Measurements from ENCODE around the gene CDCA4.

Gene CDCA4

DNA sequence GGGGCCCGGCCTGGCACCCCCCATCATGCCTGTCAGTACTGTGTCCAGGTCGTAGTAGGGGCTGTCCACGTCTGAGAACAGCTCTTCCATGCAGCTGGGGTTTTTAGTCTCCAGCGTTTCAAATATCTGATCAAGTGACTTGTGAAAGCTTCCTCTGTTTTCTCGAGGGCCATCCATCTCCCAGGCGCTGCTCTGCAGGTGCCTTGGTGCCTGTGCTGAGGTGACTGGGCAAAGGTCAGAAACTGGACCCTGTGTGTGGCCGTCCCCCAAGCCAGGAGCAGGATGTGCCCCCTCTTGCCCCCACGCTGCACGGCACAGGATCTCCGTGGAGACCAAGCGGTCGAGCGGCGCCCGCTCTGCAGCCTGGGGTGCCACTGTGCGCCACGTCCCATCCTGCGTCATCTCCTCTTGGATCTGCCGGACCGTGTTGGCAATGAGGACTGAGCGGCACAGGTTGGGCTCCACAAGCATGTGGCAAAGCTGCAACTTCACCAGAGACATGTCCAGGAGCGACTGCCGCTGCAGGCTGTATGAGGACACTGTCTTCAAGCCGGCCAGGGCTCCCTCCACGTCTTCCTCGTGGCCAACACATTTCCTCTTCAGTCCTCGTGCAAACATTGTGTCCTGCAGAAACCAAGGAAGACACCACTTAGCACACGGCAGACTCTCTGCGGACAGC lies 9.4 kb downstream of the CDCA4 start:
- no peak for DNase-seq

DNA sequence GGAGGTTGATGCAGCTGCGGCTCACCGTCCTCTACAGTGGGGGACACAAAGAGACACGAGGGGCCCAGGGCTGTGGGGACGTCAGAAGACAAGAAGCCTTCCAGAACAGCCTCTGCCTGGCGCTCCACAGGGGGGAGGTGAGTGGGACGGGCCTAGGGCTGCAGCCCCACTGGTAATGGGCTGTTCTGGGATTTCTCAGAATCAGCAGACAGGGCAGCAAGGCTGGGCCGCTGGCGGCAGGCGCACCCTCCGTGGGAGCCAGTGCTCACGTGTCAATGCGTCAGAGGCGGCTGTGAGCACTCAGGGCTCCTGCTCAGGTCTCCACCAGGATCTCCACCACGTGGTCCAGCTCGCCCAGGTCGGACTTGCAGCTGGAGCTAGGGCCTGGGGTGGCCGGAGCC lies 10.0 kb downstream of the CDCA4 start:
- DNase-seq, result no peak

DNA sequence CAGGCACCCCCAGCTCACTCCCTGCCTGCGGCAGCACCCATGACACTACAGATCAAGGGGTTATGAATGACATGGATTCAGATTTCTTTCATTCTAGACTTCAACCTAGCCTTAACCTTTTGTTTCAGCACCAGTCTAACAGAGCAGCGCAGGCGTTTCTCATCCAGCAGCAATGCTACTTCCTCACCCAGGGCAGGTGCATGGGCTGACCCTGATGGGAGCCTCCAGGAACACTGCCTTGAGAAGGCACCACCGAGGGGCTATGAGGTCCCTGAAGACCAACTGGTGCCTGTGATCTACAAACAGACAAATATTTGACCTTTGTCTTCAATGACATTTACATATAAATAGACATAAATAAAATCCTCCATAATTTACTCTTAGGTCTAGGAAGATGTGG lies 10.8 kb downstream of the CDCA4 start:
- no peak for DNase-seq

DNA sequence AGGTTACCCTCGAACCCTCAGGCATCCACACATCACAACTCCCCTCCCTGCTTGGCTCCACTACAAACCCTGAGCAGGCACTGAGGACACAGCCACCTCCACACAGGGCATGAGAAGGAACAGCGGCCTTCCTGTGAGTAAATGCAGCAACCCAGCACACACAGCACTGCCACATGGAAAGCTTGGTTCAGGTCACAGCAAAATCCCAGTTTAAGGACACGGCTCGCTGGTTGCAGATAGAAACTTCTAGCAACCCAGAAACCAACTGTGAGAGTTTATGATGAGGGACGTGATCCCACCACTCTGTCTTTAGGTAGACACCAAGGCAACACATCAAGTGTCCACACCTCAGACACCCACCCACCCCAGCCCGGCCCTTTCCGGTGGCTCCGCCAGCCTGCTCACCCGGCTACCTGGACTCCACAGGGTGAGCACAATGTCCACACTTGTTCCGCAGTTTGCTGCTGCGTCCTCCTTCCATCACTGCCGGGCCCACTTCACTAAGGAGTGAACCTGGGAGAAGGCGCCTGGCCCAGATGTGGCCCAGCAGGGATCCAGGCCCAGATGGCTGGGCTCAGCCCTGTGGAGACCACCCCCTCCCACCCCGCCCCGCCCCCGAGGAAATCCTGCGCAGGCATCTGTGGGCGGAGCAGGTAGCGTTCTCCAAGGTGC lies 13.2 kb downstream of the CDCA4 start:
- no peak for DNase-seq

DNA sequence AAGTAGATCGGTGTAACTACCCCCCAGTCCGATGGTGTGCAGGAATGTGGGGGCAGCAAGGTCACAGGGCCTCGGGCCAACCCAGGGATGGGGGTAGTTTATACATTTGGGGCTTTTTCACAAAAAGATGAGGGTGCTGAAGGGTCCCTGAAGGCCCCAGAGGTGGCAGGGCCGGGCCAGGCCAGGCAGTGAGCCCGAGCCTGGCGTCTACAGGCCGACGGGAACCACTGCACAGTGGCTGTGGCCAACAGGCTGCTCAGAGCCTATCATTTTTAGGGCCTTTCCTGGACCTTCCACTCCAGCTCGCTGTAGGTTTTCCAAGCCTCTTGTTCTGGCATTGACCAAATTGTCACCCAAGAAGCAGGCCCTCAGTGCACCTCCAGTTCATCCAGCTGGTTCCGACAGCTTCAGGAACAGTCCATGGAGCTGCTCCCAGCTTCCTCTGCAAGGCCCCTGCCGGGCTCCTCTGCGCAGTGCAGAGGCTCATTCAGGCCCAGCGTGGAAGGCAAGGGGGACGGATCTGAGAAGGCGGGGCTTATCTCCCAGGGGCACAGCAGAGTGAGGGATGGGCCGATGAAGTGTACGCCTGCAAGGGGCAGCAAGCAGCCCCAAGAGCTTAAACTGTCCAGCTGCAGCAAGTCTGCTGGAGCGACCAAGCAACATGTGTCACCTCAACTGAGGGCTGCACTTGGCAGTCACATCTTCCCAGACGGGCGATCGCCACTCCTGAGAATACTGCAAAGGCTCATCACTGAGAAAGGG lies 13.9 kb downstream of the CDCA4 start:
- no peak for DNase-seq

DNA sequence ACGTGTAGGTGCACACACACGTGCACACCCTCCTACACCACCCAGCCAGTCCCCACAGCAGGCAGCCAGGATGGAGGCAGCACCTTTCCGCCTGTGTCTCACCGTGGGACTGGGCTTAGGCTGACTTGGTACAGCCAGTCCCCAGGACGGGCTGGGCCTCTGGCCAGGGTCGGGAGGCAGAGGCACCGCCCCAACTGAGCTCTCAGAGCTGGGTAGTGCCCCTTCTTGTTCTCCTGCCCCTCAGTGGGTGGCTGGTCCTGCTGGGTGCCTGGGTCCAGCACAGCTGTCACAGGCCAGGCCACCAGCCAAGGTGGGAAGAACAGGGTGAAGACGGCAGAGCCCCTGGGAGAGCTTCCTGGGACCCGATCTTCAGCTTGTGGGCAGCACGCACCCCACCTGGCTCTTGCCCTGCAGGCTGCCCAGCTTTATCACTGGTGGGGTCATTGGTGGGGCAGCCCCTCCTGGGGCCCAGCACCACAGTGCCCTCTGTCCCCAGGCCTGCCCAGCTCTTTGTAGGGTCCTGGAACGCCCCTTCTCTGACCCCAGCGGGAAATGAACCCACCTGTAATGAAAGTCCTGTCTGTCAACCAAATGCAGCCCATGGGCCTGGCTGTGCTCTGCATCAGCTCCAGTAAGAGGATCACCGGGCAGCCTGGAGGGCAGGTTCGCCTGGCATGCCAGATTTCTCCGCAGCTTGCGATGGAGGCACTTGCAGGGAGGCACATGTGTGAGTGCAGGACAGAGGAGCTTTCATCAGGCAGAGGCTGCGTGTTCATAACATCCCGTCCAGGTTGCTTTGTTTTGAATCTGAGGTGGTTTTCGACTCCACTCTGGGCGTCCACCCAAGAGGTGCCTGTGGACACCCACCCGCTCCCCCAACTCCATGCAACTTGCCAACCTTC lies 14.7 kb downstream of the CDCA4 start:
- no peak for DNase-seq

DNA sequence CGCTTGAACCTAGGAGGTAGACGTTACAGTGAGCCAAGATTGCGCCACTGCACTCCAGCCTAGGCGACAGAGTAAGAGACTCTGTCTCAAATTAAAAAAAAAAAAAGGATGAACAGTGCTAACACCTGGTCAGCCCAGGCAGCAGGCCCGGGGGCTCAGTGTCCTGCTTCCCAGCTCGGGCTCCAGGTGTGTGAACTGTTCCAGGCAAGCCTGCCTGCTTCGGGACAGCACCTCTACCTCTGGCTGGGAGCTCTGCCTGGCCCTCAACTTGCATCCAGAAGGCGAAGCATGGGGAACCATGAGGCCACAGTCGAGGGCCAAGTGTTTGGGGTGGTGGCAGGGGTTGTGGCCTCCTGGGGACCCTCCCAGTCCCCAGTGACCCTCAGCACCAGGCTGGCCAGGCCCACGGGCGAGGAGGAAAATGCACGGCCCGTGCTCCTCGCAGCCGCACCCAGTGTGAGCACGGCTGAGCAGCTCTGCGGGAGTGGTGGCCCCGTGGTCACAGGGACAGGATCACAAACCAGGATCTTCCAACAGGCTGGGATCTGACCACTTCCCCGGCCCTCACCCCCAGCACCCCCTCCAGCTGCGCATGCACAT lies 15.5 kb downstream of the CDCA4 start:
- no peak for DNase-seq

DNA sequence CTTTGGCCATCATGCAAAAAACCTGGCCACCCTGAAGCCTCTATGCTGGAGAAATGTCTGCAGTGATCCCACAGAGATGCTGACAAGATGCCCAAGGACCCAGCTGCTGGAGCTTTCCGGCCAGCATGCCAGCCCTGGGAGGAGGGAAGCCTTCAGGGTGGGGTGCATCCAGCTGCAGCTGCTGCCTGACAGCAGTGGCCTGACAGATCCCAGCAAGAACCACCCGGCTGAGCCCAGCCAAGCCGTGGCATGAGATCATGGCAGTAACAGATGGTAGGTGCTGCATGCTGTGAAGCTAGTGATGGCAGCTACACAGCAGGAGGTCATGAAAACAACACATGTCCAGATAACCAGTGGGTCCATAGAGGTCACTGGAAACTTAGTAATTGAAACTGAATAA lies 21.5 kb downstream of the CDCA4 start:
- DNase-seq, result peak; percentile 53 to 83

DNA sequence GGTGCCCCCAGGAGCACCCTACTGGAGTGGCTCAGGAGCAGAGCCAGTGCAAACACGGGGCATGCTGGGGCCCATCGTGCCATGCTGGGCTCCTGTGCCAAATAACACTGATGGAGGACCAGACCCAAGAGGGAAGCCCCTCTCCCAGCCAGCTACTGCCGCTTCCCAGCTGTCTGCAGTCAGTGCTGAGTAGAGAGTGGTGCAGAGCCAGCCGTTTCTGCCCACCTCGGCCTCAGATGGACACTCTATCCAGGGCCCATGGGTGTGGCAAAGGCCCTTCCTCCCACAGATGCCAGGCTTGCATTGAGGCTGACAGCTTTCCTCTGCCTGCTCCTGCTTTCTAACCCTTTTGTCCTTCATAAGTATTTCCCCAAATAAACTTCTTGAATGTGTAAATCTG lies 22.1 kb downstream of the CDCA4 start:
- peak; percentile 59 to 85 for DNase-seq

DNA sequence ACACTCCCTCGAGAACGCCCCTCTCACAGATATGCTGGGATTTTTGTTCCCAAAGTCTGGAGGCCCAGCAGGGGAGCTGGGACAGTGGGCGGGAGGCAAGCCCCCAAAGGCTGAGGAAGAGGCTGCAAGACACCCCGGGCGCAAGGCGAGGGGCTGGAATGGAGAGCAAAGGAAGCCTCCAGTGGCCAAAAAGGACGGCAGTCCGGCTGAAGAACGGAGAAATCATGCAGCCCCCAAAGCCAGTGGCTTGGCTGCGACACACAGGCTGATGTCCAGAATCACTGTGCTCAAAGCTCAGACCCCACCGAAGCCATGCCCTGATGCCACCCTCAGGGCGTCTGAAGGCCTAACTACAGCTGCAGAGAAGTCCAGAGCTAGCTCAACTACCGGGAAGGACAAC lies 24.4 kb downstream of the CDCA4 start:
- no peak for DNase-seq

DNA sequence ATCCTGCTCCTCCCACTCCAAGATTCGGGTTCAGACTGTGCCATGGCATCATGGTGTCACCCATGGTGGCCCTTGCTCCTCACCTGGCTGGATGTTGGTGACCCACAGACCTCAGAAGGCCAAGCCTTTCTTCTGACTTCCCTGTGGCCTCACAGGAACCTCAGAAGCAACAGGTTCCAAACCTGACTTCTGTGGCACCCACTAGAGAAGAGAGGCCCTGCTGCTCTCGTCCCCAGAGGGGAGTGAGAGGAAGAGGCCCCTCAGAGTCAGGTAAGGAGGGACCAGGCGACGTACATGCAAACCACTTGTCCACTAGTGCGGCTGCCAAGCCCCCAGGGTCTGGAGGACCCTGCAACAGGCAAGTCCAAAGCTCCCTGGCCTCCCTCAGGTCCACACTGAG lies 24.9 kb downstream of the CDCA4 start:
- no peak for DNase-seq

DNA sequence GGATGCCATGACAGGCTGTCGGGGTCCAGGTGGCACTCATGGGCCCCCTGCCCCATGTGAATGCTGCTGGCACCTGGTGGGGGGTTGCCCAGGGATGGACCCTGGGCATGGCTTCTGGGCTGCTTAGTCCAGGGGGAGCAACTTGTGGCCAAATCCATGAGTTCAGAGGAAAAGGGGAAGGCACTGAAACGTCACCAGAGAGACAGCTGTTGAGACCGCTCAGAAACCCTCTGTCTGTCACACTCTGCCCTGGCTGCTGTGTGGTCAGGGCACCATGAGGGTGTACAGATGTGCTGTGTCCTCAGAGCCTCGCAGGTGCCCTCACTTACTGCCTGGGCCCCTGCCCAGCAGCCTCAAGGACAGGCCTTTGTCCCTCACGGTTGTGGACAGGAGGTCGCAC lies 25.9 kb downstream of the CDCA4 start:
- DNase-seq, result no peak

DNA sequence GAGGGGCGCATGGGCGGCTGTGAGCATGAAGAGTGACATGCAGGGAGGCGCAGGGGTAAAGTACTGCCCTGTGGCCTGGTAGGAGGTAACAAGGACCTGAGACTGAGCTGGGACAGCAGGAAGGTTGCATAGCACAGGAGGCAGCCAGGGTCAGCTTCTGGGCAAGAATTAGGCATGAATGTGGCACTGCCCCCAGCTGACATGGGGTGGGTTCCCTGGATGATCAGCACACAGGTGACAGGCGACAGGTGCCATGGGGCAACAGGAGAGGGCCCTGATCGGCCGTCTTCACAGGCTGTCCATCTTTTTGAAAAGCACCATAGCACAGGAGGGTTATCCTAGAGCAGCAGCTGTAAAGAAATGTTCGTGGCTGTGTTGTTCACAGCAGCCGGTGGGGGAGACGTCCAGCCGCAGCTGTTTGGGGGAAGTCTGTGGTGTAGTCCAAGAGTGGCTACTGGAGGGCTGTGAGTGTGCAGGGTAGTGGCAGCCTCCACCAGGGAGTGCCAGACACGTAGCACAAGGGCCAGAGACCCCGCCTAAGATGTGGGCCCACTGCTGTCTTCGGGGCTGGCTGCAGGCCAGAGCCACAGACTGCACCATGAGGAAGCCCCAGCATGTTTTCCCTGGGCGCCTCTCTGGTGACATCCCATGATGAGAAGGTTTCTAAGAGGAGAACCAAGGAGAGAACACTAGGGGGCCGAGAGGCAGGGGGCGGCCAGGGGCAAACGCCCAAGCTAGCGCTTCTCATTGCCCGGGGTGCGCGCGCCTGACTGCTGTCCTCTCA lies 26.9 kb downstream of the CDCA4 start:
- no peak for DNase-seq

DNA sequence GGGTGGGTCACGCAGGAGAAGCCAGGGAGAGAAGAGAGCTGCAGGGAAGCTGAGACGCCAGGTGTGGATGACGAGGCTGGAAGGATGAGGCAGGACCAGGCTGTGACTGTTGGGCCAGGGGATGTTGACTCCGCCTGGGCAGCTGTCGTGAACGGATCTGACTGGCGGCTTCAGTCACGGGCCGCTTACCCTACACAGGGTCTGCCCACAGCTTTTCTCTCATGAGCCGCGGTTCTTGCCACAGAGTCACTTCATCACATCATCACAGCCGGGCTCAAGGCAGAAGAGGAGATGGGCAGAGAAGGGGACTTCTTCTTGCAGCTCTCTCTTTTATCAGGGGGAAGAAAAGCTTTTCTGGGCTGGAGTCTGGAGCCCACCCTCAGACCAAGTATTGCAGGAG lies 27.6 kb downstream of the CDCA4 start:
- no peak for DNase-seq

DNA sequence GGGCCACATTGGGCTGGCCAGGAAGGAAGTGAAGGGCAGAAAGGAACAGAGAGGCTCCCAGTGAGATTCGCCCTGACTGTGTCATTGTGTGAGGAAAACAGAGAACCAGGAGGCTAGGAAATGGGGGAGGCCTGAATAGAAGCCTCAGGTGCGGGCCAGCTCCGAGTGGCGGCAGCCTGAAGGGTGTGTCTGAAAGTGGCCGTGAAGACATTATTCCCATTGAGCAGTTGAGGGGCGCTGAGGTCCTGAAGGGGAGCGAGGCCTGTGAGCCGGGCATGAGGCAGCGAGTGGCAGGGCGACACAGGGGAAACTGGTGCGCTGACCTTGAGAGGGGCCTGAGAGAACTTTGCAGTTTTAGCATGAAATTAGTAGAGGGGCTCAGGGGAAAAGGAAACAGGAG lies 28.4 kb downstream of the CDCA4 start:
- no peak for DNase-seq

DNA sequence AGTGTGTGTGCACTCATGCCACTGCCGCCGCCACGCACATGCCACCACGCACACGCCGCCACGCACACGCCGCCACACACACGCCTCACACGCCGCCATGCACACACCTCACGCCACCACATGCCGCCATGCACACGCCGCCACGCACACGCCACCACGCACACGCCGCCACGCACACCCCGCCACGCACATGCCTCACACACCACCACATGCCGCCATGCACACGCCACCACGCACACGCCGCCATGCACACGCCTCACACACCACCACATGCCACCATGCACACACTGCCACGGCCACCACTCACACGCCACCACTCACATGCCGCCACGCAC lies 29.0 kb downstream of the CDCA4 start:
- DNase-seq, result no peak

DNA sequence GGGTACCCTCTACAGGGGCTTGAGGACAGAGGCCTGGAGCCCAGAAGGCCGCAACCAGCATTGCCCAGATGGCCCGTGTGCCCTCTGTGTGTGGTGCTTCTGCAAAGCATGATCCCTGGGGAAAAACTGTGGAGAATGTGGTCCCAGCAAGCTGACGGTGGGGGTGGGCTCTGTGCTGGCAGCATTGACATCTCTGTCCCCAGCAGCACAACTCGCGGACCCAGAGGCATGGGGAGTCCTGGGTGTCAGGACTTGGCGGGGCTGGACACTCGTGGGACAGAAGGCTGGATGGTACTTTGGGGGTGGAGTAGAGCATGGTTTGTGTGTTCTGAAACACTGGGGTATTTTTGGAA lies 31.0 kb downstream of the CDCA4 start:
- no peak for DNase-seq

DNA sequence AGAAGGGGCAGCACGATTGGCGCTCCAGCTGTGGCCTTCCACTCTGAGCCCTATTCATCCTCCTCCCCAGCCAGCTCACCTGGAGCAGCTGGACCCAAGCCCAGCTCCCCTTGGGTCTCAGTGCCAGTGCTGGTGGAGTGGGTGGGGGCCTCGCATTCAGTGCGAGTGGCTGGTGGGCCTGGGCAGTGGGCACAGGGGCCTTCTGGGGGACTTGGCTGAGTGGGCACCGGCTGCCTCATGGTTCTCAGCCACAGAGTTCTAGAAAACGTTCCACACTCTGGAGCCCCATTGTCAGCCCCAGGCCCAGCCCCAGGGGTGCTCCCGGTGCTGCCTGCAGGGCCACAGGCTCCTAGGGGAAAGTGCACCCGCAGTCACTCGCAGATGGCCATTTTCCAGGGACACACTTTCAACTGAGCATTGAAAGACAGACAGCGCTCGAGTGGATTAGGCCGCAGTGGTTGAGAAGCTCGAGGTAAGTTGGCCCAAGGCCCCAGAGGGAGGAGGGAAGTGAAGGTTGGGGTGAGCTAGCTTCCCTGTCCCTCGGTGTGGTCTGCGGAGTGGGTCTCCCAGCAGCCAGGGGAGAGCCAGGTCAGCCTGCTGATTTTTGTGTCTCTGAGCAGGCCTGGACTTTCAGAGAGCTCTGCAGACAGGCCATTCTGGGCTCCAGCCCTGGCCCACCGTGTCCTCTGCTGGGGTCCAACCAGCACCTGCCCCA lies 31.5 kb downstream of the CDCA4 start:
- DNase-seq, result no peak

DNA sequence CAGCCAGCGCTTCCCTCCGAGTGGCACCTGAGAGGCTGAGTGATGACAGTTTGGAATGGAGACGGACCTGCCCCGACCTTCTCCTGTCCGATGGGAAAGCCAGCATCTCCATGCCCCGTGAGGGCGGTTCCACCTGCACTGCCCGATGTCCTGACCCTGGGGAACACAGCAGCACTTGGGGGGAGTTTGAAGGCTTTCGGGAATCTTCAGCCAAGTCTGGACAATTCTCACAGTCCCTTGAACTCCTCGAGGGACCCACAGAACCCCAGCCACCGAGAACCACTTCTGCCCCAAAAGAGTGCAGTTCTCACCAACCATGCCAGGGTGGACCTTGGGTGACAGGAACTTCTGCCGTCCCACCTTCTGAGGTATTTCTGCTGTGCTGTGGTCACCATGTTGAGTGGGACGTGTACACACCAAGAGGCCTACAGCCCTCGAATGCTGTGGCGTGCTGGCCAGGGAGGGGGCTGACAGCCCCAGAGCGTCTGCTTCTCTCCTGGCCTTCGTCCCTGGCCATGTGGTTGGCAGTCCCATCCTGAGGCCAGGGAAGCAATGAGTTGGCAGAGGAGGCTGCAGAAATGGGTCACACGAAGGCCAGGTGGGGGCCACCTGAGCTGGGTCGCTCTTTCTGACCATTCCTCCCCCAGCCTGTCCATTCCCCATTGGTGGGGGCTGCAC lies 34.3 kb downstream of the CDCA4 start:
- no peak for DNase-seq

DNA sequence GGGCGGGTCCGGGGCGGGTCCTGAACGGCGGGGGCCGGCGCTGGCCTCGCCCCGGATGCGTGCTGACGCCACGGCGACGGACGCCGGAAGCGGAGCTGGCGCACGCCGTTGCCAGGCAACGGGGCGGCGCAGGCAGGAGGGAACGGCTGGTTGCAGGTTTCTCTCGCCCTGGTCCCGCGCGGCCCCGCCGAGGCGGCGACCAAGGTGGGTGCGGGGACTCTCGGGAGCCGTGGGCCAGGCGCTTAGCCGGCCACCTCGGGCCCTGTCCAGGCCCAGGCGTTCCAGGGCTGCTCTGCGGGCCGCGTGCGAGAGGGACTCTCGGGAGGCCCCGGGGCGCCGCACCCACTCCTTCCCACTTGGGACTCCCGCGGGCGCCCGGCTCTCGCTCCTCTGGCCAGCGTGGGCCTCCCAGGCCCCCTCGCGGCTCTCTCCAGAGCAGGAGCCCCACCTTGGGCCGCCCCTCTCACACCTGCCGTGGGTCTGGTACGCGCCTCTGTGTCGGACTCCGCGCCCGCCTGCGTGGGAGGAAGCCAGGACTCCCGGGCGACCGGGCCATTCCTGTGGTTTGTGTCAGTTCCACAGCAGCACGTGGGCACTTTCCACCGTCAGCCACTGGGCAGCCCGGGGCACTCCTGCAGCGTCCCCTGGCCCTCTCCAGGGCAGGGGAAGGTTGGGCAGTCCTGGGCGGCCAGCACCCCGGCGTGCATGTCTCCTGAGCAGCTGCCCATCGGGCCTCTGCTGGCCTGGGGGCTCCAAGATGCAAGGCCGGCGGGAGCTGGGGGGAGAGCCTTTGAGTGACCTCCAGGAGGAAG lies 35.0 kb downstream of the CDCA4 start, which contains the start of gene CLBA1:
CLBA1 (plus strand) TSS at position 114 of the 812 bp plus-strand sequence; CDS start at position 758, 644 bp downstream.
- DNase-seq, result peak; percentile 93 to 95

Data from NCI-H2081 (cell line).